HG03520 (cell line): ENCODE data around the gene ZCCHC2.

Source experiments
- ATAC-seq: cut with Tn5 transposase; IDR thresholded peaks from one replicate; pipeline ENCODE4 v1.9.1; 2021; ENCODE audit warnings: mild to moderate bottlenecking, moderate library complexity; ENCODE audit not compliant: unreplicated experiment

The ZCCHC2 gene

GRCh38 chr18:62605685-62606084, 82.9 kb downstream of the ZCCHC2 start:
- ATAC-seq: no peak

GRCh38 chr18:62606106-62606505, 83.3 kb downstream of the ZCCHC2 start:
- no peak for ATAC-seq

GRCh38 chr18:62607302-62607701, 84.5 kb downstream of the ZCCHC2 start:
- ATAC-seq: no peak

- no peak for ATAC-seq
These were observed 85.0 kb downstream of the ZCCHC2 start for GRCh38 chr18:62607708-62608428.

- no peak for ATAC-seq
These were observed 86.9 kb downstream of the ZCCHC2 start for GRCh38 chr18:62609764-62610163.

- ATAC-seq: no peak
These were observed 87.5 kb downstream of the ZCCHC2 start for GRCh38 chr18:62610351-62610700.

- ATAC-seq: no peak
These were observed 88.0 kb downstream of the ZCCHC2 start for GRCh38 chr18:62610701-62611411.

- ATAC-seq: no peak
These were observed 88.8 kb downstream of the ZCCHC2 start for GRCh38 chr18:62611453-62612288.

GRCh38 chr18:62612289-62612645, 89.4 kb downstream of the ZCCHC2 start:
- no peak for ATAC-seq

GRCh38 chr18:62612776-62613175, 90.0 kb downstream of the ZCCHC2 start:
- ATAC-seq: no peak

- ATAC-seq: no peak
These were observed 91.7 kb downstream of the ZCCHC2 start for GRCh38 chr18:62614494-62614893.

- no peak for ATAC-seq
These were observed 93.5 kb downstream of the ZCCHC2 start for GRCh38 chr18:62616331-62616805.

GRCh38 chr18:62617793-62618591, 95.2 kb downstream of the ZCCHC2 start:
- ATAC-seq: no peak

- ATAC-seq: no peak
These were observed 95.9 kb downstream of the ZCCHC2 start for GRCh38 chr18:62618735-62619134.

GRCh38 chr18:62621546-62621945, 98.7 kb downstream of the ZCCHC2 start:
- no peak for ATAC-seq

GRCh38 chr18:62625019-62625418, 102.2 kb downstream of the ZCCHC2 start:
- no peak for ATAC-seq
